ENCODE measurements around the gene SP2. TPM values are rescaled to one million over a fixed set of nuclear protein-coding genes. Genes with fewer than 3 reads are reported as not detected.

The SP2 gene
- total RNA-seq, 2 donors from 2014 or later, result 12.8 to 13.4 TPM

GRCh38 chr17:47916489-47917208, 20.6 kb downstream of the SP2 start:
- no peaks in the 10 kb centered on the region for H3K4me1 Mint-ChIP-seq
- H3K27ac ChIP-seq (ENCODE audit: low read depth, low read length), result no peak overlapping the region
- H3K9ac ChIP-seq (ENCODE audit: extremely low read depth, low read length, poor library complexity, severe bottlenecking), result no peak overlapping the region
- H3K9me3 Mint-ChIP-seq, result no peaks in the 10 kb centered on the region
- no peak for DNase-seq
- H3K4me3 ChIP-seq (ENCODE audit: low read length), result no peak overlapping the region
- peaks cover 22% of the 10 kb centered on the region for H3K36me3 Mint-ChIP-seq (ENCODE audit: low read depth)
- no peaks in the 10 kb centered on the region for H3K9me3 ChIP-seq (ENCODE audit: control insufficient read depth, low read length)
- no peaks in the 10 kb centered on the region for H3K36me3 ChIP-seq (ENCODE audit: control insufficient read depth, insufficient read depth, low read length)
- H3K4me1 ChIP-seq (ENCODE audit: control insufficient read depth, insufficient read depth, low read length), result no peaks in the 10 kb centered on the region
- H3K27me3 ChIP-seq (ENCODE audit: control insufficient read depth, insufficient read depth, low read length, poor library complexity, severe bottlenecking), result no peaks in the 10 kb centered on the region
- WGBS, 2 experiments (ENCODE audit: insufficient coverage in 1 of 2, insufficient read length in 1 of 2), result 77 to 90% methylated on average over 5 to 19 of the region's 19 CpGs
- no peak overlapping the region for H3K27ac Mint-ChIP-seq
- no peak overlapping the region for H3K4me3 Mint-ChIP-seq
- TF ChIP-seq CTCF (conservative IDR thresholded peaks at IDR 0.05), result no peak
- H3K27me3 Mint-ChIP-seq (ENCODE audit: insufficient read depth), result no peaks in the 10 kb centered on the region

GRCh38 chr17:47917581-47917980, 21.5 kb downstream of the SP2 start:
- no peaks in the 10 kb centered on the region for H3K9me3 Mint-ChIP-seq
- no peak for TF ChIP-seq CTCF (conservative IDR thresholded peaks at IDR 0.05)
- Histone ChIP-seq H3K4me1 (ENCODE audit: control insufficient read depth, insufficient read depth, low read length) (no peaks in the 10 kb centered on the region), H3K9ac (ENCODE audit: extremely low read depth, low read length, poor library complexity, severe bottlenecking) (no peak overlapping the region), H3K36me3 (ENCODE audit: control insufficient read depth, insufficient read depth, low read length) (no peaks in the 10 kb centered on the region), H3K27ac (ENCODE audit: low read depth, low read length) (no peak overlapping the region), H3K27me3 (ENCODE audit: control insufficient read depth, insufficient read depth, low read length, poor library complexity, severe bottlenecking) (no peaks in the 10 kb centered on the region), H3K9me3 (ENCODE audit: control insufficient read depth, low read length) (no peaks in the 10 kb centered on the region), H3K4me3 (ENCODE audit: low read length) (no peak overlapping the region)
- H3K4me3 Mint-ChIP-seq, result no peak overlapping the region
- no peaks in the 10 kb centered on the region for H3K27me3 Mint-ChIP-seq (ENCODE audit: insufficient read depth)
- no peaks in the 10 kb centered on the region for H3K4me1 Mint-ChIP-seq
- DNase-seq, result no peak
- H3K27ac Mint-ChIP-seq, result no peak overlapping the region
- 95 to 100% methylated on average over 2 of the region's 2 CpGs for WGBS, 2 experiments (ENCODE audit: insufficient coverage in 1 of 2, insufficient read length in 1 of 2)
- peaks cover 22% of the 10 kb centered on the region for H3K36me3 Mint-ChIP-seq (ENCODE audit: low read depth)

- Mint-ChIP-seq H3K4me1 (no peaks in the 10 kb centered on the region), H3K4me3 (no peak overlapping the region), H3K36me3 (ENCODE audit: low read depth) (peaks cover 22% of the 10 kb centered on the region), H3K27ac (no peak overlapping the region), H3K9me3 (no peaks in the 10 kb centered on the region), H3K27me3 (ENCODE audit: insufficient read depth) (no peaks in the 10 kb centered on the region)
- Histone ChIP-seq H3K27ac (ENCODE audit: low read depth, low read length) (no peak overlapping the region), H3K9ac (ENCODE audit: extremely low read depth, low read length, poor library complexity, severe bottlenecking) (no peak overlapping the region), H3K27me3 (ENCODE audit: control insufficient read depth, insufficient read depth, low read length, poor library complexity, severe bottlenecking) (no peaks in the 10 kb centered on the region), H3K36me3 (ENCODE audit: control insufficient read depth, insufficient read depth, low read length) (peaks cover 3% of the 10 kb centered on the region), H3K4me1 (ENCODE audit: control insufficient read depth, insufficient read depth, low read length) (no peaks in the 10 kb centered on the region), H3K9me3 (ENCODE audit: control insufficient read depth, low read length) (no peaks in the 10 kb centered on the region), H3K4me3 (ENCODE audit: low read length) (no peak overlapping the region)
- DNase-seq, result no peak
- no peak for TF ChIP-seq CTCF (conservative IDR thresholded peaks at IDR 0.05)
- 93% methylated on average over 2 of the region's 2 CpGs; no CpG with 5 or more reads in 1 of the 2 experiments for WGBS, 2 experiments (ENCODE audit: insufficient coverage in 1 of 2, insufficient read length in 1 of 2)
Measured at GRCh38 chr17:47918006-47918405, 22.0 kb downstream of the SP2 start.

Data from endodermal cell (in vitro differentiated cells).